ENCODE data around the gene IKZF4.

GRCh38 chr12:56001487-56002100 lies 19.2 kb upstream of the IKZF4 start:
- TF ChIP-seq, protein P1, sequence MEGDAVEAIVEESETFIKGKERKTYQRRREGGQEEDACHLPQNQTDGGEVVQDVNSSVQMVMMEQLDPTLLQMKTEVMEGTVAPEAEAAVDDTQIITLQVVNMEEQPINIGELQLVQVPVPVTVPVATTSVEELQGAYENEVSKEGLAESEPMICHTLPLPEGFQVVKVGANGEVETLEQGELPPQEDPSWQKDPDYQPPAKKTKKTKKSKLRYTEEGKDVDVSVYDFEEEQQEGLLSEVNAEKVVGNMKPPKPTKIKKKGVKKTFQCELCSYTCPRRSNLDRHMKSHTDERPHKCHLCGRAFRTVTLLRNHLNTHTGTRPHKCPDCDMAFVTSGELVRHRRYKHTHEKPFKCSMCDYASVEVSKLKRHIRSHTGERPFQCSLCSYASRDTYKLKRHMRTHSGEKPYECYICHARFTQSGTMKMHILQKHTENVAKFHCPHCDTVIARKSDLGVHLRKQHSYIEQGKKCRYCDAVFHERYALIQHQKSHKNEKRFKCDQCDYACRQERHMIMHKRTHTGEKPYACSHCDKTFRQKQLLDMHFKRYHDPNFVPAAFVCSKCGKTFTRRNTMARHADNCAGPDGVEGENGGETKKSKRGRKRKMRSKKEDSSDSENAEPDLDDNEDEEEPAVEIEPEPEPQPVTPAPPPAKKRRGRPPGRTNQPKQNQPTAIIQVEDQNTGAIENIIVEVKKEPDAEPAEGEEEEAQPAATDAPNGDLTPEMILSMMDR (IDR thresholded peaks at IDR 0.05): no peak
- no peak for TF ChIP-seq POLR2A (IDR thresholded peaks at IDR 0.05)

Data from transverse colon (tissue), 3 donors.